Ammon's horn (tissue), 1 donor: ENCODE results near the gene KCNH3.
"Not testable (repeated sequence)": the region's sequence is repeated elsewhere in the genome, so short reads cannot be mapped to it uniquely, and the experiment has no call there.

ENCODE experiments used
- DNase-seq: peaks from one replicate; pipeline ENCODE4 v3.0.0-alpha.2; 2016; ENCODE audit warnings: low spot score

Gene KCNH3

DNA sequence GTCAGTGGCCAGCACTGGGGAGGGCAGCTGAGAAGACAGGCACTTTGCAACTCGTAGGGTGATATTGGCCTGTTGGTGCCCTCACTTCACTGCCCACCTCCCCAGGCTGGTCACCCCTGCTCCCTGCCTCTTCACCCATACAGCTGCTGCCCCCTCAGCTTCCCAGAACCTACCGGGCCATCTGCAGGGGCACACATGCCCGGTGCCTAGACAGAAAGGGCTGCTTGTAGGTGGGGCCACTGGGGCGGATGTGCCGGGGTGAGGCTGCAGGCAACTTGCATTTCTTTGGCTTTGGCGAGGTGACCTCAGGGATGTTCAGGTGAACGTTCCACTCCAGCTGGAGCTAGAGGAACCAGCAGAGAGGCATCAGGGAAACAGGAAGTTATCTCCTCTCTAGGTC, 49.5 kb downstream of the KCNH3 start:
- no peak for DNase-seq

DNA sequence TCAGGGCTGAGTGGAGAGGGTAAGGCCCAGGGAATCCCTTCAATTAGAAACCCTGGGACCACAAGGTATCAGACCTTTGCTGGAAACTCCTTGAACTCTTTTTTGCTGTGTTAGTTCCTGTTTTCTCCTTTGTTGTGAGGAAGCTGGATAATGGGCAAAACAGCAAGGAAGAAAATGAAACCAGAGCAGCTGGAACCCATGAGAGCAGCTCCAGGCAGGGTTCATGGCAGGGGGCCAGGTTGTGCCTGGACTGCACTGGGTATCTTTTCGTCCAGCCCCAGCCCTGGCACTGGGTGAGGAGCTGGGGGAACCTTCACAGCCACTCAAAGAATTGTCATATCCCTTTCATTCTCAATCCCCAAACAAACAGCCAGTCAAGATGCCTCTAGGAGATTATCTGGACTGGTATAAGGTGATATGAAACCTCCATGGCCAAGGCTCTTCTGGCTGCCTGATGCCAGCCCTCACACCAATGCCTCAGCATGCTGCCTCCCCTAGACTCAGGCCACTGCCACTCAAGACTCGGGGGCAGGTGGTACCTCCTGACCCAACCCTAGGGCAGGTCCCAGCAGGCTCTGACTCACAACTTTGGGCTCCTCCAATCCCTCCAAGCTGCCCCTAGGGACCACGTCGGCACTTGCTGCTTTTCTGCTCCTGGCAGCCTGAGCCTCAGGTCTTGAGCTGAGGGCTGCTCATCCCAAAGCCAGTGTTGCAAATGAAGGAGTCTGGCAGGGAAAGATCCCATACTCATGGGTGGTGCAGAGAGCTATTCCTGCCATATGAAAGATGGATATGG, 50.1 kb downstream of the KCNH3 start:
- DNase-seq, result no peak

DNA sequence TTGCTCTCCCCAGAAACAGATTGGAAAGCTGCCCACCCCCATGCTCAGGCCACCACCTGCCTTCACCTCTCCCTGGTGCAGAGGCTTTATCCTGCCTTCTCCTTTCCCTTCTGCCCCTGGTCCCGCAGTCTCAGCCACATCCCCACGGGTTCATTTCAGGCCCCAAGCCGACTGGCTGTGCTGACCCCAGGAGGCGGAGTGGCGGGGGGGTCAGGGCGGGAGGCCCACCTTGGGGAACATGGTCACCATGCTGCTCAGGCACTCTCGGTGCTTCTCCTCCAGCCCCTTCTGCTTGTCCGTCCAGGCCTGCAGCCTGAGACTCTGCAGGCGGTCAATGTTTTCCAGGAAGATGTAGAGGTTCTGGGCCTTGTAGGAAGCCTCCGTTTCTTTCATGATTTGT, 59.7 kb downstream of the KCNH3 start:
- DNase-seq, result no peak

DNA sequence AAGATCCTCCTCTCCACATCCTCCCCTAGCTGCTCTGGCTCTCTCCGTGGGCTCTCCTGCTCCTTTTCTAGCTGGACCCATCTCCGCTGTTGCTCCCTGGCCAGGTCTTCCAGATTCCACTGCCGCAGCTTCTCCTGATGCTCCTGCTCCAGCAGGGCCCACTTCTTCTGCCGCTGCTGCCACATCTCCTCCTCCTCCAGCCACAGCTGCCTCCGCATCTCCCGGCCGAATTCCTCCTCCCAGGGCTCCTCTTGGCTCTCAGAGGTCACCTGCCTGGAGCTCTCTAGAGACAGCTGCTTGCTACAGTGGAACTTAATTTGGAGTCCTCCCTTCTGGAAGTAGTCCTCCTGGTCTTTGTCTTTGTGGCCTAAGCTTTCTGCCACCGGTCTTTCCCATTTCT, 61.1 kb downstream of the KCNH3 start:
- no peak for DNase-seq

DNA sequence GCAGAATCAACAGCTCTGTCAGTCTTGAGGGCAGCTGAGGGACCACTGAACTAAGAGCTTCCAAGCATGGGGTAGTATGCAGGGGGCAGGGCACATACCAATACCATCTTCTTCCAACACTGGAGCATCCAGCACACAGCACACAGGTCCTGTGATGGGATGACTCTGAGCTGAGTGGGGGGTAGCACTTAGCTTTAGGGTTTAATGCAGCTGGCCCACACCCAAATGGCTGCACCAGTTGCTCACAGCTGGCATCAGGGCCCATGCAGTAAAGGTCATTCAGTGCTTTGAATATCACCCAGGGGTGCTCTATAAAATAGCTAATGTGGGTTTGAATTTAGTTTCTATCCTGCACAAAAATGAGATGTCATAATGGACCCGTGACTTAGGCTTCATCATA, 64.9 kb downstream of the KCNH3 start:
- no peak for DNase-seq

DNA sequence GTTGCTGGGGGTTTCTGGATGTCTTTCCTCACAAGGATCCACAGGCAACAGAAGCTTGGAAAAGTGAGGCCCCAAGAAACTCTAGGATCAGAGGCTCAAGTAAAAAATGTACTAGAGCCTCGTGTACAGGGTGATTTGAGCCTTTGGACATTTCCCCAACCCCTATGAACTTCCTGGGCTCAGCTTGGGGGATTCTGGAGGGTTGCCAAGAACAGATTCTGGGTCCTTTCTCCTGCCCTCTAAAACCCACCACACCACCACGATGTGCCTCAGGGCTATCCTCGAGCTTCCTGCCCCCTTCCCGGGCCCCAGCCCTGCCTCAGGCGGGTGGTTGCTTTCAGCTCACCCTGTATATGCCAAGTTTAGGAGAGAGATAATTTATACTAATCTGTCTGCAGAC, 66.0 kb downstream of the KCNH3 start:
- no peak for DNase-seq

DNA sequence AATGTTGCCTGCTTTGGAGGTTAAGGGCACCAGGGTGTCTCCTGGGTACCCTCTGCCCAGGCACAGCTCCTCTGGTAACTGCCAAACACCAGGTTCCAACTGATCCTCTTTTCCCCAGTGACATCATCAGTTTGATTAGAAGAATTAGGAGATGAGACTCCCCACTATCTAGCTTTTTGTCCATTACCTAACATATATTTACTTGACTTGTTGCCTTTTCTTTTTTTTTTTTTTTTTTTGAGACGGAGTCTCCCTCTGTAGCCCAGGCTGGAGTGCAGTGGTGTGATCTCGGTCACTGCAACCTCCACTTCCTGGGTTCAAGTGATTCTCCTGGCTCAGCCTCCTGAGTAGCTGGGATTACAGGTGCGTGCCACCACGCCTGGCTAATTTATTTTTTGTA, 66.7 kb downstream of the KCNH3 start, which contains the start of gene FAM186B:
TSS of gene FAM186B (minus strand) at position 101 of the 400 bp plus-strand sequence. CDS start 162 bp downstream, outside the sequence.
- DNase-seq, result not testable (repeated sequence)
